HepG2 (cell line): ENCODE data around the gene SART1. TPM values are rescaled to one million over a fixed set of nuclear protein-coding genes. Genes with fewer than 3 reads are reported as not detected.

Source experiments
- ARID5B ChIP-seq: IDR thresholded peaks from 2 replicates; pipeline ENCODE4 v1.4.0; 2020; ENCODE audit warnings: mild to moderate bottlenecking, missing genetic modification reagents
- EHMT2 ChIP-seq: fragments of 200-600 bp; sonication (generic); IDR thresholded peaks from 2 replicates; pipeline ENCODE4 v1.7.0; 2017; ENCODE audit warnings: antibody characterized with exemption, low read depth, low read length, borderline replicate concordance
- HIC2 ChIP-seq: sonication (generic); formaldehyde crosslinking; IDR thresholded peaks from 2 replicates; pipeline ENCODE4 v1.9.0; 2022; ENCODE audit warnings: low read depth, missing genetic modification reagents
- MIXL1 ChIP-seq: IDR thresholded peaks from 2 replicates; pipeline ENCODE4 v1.6.1; 2016
- SOX6 ChIP-seq, 2 experiments: fragments of 450-650 bp in 1 of 2; sonication (generic) in 1 of 2; formaldehyde crosslinking in 1 of 2; IDR thresholded peaks; 2 replicates each; pipeline versions ENCODE4 v1.4.0 to v1.6.1; 2017 to 2020; ENCODE audit warnings: antibody characterized with exemption in 1 of 2, mild to moderate bottlenecking in 1 of 2, missing genetic modification reagents in 1 of 2
- TBX2 ChIP-seq: sonication (generic); formaldehyde crosslinking; IDR thresholded peaks from 2 replicates; pipeline ENCODE4 v1.5.0; 2020; ENCODE audit warnings: missing genetic modification reagents, mild to moderate bottlenecking, borderline replicate concordance
- THRA ChIP-seq: sonication (generic); formaldehyde crosslinking; IDR thresholded peaks from 2 replicates; pipeline ENCODE4 v1.4.0; 2020; ENCODE audit warnings: missing genetic modification reagents, borderline replicate concordance
- ZBTB40 ChIP-seq, 2 experiments: fragments of 450-650 bp in 1 of 2; sonication (generic) in 1 of 2; formaldehyde crosslinking in 1 of 2; IDR thresholded peaks; 2 replicates each; pipeline versions ENCODE4 v1.6.1 to v1.8.0; 2016 to 2022; ENCODE audit warnings: antibody characterized with exemption in 1 of 2, mild to moderate bottlenecking in 1 of 2, missing genetic modification reagents in 1 of 2
- polyA plus RNA-seq, 8 experiments: library from polyadenylated mRNA; depleted of rRNA in 3 of 8; stranded (reverse) in 7 of 8; unstranded in 1 of 8; fragments of >200 nt; fragmentation: Illumina TruSeq in 4 of 8; extraction: Trizol in 4 of 8; gene quantifications; 2 replicates each; pipeline versions ENCODE4 v1.2.1 to v1.2.3, GENCODE V29; 2011 to 2016; ENCODE audit warnings: low read depth in 4 of 8, missing spikeins in 1 of 8, mixed read lengths in 1 of 8; ENCODE audit not compliant: insufficient read depth in 1 of 8
- total RNA-seq, 5 experiments: library from RNA; depleted of rRNA; stranded (reverse); fragments of >200 nt; fragmentation: Illumina TruSeq; extraction: Trizol; gene quantifications; 2 replicates each; pipeline ENCODE4 v1.2.3, GENCODE V29; 2016; ENCODE audit warnings: low read depth in 1 of 5

Gene SART1
- total and polyA plus RNA-seq, 2 of the 13 experiments (the other 11 are each of a cell fraction or from before 2014, with no cell fraction given): 11.3 to 22.5 TPM

- TF ChIP-seq MIXL1 (no peak), ARID5B (CRISPR knock-in tag) (no peak), ZBTB40 (IDR thresholded peaks at IDR 0.05) (peak; percentile 69), ZBTB40 (CRISPR knock-in tag; IDR thresholded peaks at IDR 0.05) (peak; percentile 99), TBX2 (CRISPR knock-in tag) (no peak), SOX6 (IDR thresholded peaks at IDR 0.05) (no peak), SOX6 (CRISPR knock-in tag; IDR thresholded peaks at IDR 0.05) (no peak), EHMT2 (no peak), THRA (no peak), HIC2 (no peak)
These were observed 43.1 kb upstream of the SART1 start, which contains the start of gene C11orf68 (continued) for GRCh38 chr11:65918211-65919140.
